Glutamatergic neuron (in vitro differentiated cells): ENCODE data around the gene WDR7. TPM values are rescaled to one million over a fixed set of nuclear protein-coding genes. Genes with fewer than 3 reads are reported as not detected.

Experiments used
- DNase-seq: peaks from one replicate; pipeline ENCODE4 v3.0.0; 2022
- H3K27ac Mint-ChIP-seq: one replicate; pipeline ENCODE4 v1.8.0; 2020; ENCODE audit warnings: mild to moderate bottlenecking, mixed read lengths, inconsistent platforms; ENCODE audit not compliant: unreplicated experiment
- H3K27me3 Mint-ChIP-seq: one replicate; pipeline ENCODE4 v1.8.0; 2020; ENCODE audit warnings: mild to moderate bottlenecking, moderate library complexity, mixed read lengths, inconsistent platforms; ENCODE audit not compliant: unreplicated experiment
- H3K36me3 Mint-ChIP-seq: one replicate; pipeline ENCODE4 v1.8.0; 2020; ENCODE audit warnings: mild to moderate bottlenecking, mixed read lengths, inconsistent platforms; ENCODE audit not compliant: unreplicated experiment
- H3K4me1 Mint-ChIP-seq: one replicate; pipeline ENCODE4 v1.8.0; 2020; ENCODE audit warnings: mild to moderate bottlenecking, low read depth, mixed read lengths, inconsistent platforms; ENCODE audit not compliant: unreplicated experiment
- H3K4me3 Mint-ChIP-seq: one replicate; pipeline ENCODE4 v1.8.0; 2020; ENCODE audit warnings: mild to moderate bottlenecking, mixed read lengths, inconsistent platforms; ENCODE audit not compliant: unreplicated experiment
- H3K9me3 Mint-ChIP-seq: one replicate; pipeline ENCODE4 v1.8.0; 2020; ENCODE audit warnings: mild to moderate bottlenecking, moderate library complexity, mixed read lengths, inconsistent platforms; ENCODE audit not compliant: unreplicated experiment
- long read RNA-seq: library from polyadenylated mRNA; unstranded; transcript quantifications from one replicate; pipeline ENCODE4 v2.0.0, GENCODE V29; 2020; ENCODE audit not compliant: unreplicated experiment
- total RNA-seq: library from RNA; stranded (reverse); fragmentation: NEBNext Ultra II Directional; extraction: Animal tissue kit (Norgen Biotek cat#: 25700); gene quantifications from one replicate; pipeline ENCODE4 v1.2.1, GENCODE V29; 2021; ENCODE audit not compliant: unreplicated experiment
- TF ChIP-seq, protein P1 (sequence below): fragments of 200-600 bp; sonication (generic); IDR thresholded peaks from one replicate; pipeline ENCODE4 v1.5.0; 2021; ENCODE audit not compliant: partially characterized antibody, unreplicated experiment

The WDR7 gene
- total RNA-seq, result 41.8 TPM
- long read RNA-seq, result 0 reads

DNA sequence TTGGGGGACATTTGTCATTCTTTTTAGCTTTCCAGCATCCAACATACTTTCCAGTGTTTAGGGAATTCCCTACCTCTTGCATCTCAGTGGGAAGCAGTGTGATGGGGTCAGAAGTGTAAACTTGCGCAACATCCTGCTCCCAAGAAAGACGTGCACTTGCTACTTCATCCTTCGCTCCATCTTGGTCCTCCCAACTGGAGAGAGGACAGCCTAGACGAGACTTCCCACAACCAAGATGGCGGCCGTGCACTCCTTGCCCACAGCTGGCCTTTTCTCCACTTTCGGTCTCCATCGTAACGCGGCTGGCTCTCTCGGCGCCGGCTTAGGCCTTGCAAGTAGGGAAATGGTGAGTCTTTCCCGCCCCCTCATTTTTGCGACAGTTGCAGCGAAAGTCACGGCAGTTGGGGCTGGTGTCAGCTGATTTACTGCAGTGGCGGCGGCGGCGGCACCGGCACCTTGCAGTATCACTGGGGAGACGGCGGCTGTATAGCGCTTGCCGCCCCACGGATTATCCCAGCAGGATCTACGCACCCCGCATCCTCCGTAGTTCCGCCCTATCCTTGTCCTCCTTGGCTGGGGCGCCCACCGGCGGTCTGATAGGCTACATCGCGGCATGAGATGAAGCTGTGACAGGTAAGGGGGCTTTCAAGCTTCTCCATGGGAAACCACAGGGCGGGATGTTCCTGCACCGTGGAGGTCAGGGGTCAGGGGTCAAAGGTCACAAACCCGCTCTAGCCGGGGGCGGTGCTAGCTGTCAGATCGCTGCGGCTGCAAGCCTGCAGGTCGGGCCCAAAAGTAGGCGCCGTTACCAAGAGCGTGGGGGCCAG, at the start of gene WDR7:
TSS of gene WDR7 (plus strand) at position 416 of the 827 bp plus-strand sequence. CDS start 21,157 bp downstream, outside the sequence.
- Mint-ChIP-seq H3K27me3 (peaks cover 3% of the 10 kb centered on the region), H3K4me3 (peak within 1 kb of the TSS; percentile 95), H3K36me3 (no peaks in the 10 kb centered on the region), H3K9me3 (peaks cover 8% of the 10 kb centered on the region), H3K27ac (peak within 1 kb of the TSS; percentile 75), H3K4me1 (peaks cover 12% of the 10 kb centered on the region)
- peak; percentile 94 for DNase-seq
- TF ChIP-seq, protein P1, sequence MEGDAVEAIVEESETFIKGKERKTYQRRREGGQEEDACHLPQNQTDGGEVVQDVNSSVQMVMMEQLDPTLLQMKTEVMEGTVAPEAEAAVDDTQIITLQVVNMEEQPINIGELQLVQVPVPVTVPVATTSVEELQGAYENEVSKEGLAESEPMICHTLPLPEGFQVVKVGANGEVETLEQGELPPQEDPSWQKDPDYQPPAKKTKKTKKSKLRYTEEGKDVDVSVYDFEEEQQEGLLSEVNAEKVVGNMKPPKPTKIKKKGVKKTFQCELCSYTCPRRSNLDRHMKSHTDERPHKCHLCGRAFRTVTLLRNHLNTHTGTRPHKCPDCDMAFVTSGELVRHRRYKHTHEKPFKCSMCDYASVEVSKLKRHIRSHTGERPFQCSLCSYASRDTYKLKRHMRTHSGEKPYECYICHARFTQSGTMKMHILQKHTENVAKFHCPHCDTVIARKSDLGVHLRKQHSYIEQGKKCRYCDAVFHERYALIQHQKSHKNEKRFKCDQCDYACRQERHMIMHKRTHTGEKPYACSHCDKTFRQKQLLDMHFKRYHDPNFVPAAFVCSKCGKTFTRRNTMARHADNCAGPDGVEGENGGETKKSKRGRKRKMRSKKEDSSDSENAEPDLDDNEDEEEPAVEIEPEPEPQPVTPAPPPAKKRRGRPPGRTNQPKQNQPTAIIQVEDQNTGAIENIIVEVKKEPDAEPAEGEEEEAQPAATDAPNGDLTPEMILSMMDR, result no peak

DNA sequence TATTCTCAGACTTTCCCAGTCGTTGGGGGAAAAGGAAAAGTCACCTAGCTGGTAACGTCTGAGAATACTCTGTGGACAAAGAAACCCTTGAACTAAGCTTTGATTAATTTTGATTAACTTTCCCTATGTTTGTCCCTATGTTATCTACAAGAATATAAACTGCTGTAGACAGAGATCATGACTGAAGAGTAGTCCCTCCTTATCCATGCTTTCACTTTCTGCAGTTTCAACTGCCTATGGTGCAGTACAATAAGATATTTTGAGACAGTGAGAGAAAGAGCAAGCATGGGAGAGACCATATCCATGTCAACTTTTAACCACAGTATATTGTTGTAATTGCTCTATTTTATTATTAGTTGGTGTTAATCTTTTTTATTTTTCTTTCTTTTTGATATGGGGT, 44.5 kb upstream of the WDR7 start:
- H3K27ac Mint-ChIP-seq, result no peak overlapping the region
- no peak for DNase-seq
- no peaks in the 10 kb centered on the region for H3K9me3 Mint-ChIP-seq
- no peaks in the 10 kb centered on the region for H3K4me1 Mint-ChIP-seq
- H3K27me3 Mint-ChIP-seq, result no peaks in the 10 kb centered on the region
- no peaks in the 10 kb centered on the region for H3K36me3 Mint-ChIP-seq
- TF ChIP-seq, protein P1, result no peak
- no peak overlapping the region for H3K4me3 Mint-ChIP-seq

DNA sequence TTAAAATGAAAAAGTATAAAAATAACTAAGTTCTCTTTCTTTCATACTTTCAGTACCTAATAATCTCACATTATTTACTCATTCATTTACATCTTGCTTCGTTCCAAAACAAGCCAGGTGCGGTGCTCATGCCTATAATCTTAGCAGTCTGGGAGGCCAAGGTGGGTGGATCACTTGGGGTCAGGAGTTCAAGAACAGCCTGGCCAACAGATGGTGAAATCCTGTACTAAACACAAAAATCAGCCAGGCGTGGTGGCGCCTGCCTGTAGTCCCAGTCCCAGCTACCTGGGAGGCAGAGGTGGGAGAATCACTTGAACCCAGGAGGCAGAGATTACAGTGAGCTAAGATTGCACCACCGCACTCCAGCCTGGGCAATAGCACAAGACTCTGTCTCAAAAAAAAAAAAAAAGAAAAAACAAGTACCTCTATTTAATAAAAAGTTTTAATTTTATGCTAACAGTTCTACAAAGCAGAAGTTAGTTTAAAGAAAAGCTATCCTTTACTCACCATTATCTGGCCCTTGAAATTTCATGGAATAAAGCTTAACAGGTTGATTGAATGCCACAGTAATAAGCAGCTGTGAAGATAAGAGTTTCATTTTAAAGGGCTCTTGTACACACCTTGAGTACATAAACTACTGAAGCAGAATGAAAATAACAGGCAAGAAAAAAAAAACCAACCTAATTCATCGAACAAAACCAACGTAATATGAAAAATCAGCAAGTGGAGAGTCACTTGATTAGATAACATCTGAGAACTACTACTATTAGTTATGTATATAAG, 35.2 kb upstream of the WDR7 start:
- Mint-ChIP-seq H3K27me3 (no peaks in the 10 kb centered on the region), H3K27ac (no peak overlapping the region), H3K9me3 (no peaks in the 10 kb centered on the region), H3K4me1 (no peaks in the 10 kb centered on the region), H3K4me3 (no peak overlapping the region), H3K36me3 (no peaks in the 10 kb centered on the region)
- no peak for DNase-seq
- TF ChIP-seq, protein P1, result no peak

DNA sequence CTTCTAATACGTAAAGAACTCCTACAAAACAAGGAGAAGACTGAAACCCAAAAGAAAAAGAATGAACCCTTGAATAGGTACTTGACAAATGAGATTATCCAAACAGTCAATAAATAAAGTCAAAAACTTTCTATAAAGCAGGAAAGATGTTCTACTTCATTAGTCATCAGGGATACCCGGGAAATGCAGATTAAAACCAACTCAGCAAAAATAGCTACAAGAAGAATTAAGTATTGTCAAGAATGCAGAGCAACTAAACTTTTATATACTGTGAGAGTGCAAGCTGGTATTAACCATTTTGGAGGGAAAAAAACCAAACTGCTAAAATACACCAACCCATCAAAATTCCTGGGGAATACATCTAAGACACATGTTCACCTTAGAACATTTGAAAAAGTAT, 23.2 kb upstream of the WDR7 start:
- TF ChIP-seq, protein P1, result no peak
- Mint-ChIP-seq H3K9me3 (no peaks in the 10 kb centered on the region), H3K27ac (no peak overlapping the region), H3K4me1 (peaks cover 12% of the 10 kb centered on the region), H3K4me3 (no peak overlapping the region), H3K27me3 (peaks cover 1% of the 10 kb centered on the region), H3K36me3 (peaks cover 4% of the 10 kb centered on the region)
- no peak for DNase-seq
